Measurements from ENCODE around the gene ARMH4. TPM values are rescaled to one million over a fixed set of nuclear protein-coding genes. Genes with fewer than 3 reads are reported as not detected.

ARMH4 gene
- total RNA-seq, 1 experiment from 2014 or later, result 0.07 TPM

- no peaks in the 10 kb centered on the region; the same call in 1 of the 2 replicates for H3K27me3 ChIP-seq (replicated peaks; ENCODE audit: control insufficient read depth, insufficient read depth, low read length)
- Mint-ChIP-seq H3K9me3 (ENCODE audit: unreplicated experiment) (no peaks in the 10 kb centered on the region), H3K4me3 (ENCODE audit: unreplicated experiment) (no peak overlapping the region), H3K27ac (ENCODE audit: unreplicated experiment) (no peak overlapping the region), H3K4me1 (ENCODE audit: low read depth, unreplicated experiment) (no peaks in the 10 kb centered on the region), H3K36me3 (ENCODE audit: insufficient read depth, unreplicated experiment) (no peaks in the 10 kb centered on the region), H3K27me3 (ENCODE audit: insufficient read depth, unreplicated experiment) (peaks cover 19% of the 10 kb centered on the region)
- H3K4me1 ChIP-seq, result no peaks in the 10 kb centered on the region
- no TSS peak for BruUV-seq (replicated peaks)
- DNase-seq, result no peak
- TF ChIP-seq CTCF (IDR thresholded peaks at IDR 0.05; ENCODE audit: insufficient read depth in 1 of 2, low read depth in 1 of 2, low read length in 1 of 2, severe bottlenecking in 1 of 2, unreplicated experiment in 1 of 2), result no peak
- no peaks in the 10 kb centered on the region for H3K9me3 ChIP-seq
- H3K36me3 ChIP-seq (ENCODE audit: control insufficient read depth, insufficient read depth, low read length), result no peaks in the 10 kb centered on the region
- no peak overlapping the region for H3K4me3 ChIP-seq (ENCODE audit: low read depth, low read length)
- ChIA-PET POLR2A (no interaction called here), CTCF (no interaction called here)
- intact Hi-C loops (cut with micrococcal nuclease; ENCODE audit: unreplicated experiment), result no loop called here
Observed at GRCh38 chr14:57981817-57982560, 170.0 kb downstream of the ARMH4 start.

- Histone ChIP-seq H3K27me3 (replicated peaks; ENCODE audit: control insufficient read depth, insufficient read depth, low read length) (no peaks in the 10 kb centered on the region; the same call in 1 of the 2 replicates), H3K36me3 (ENCODE audit: control insufficient read depth, insufficient read depth, low read length) (no peaks in the 10 kb centered on the region), H3K4me3 (ENCODE audit: low read depth, low read length) (no peak overlapping the region), H3K9me3 (no peaks in the 10 kb centered on the region), H3K4me1 (no peaks in the 10 kb centered on the region)
- no peak overlapping the region for H3K4me3 Mint-ChIP-seq (ENCODE audit: unreplicated experiment)
- H3K4me1 Mint-ChIP-seq (ENCODE audit: low read depth, unreplicated experiment), result no peaks in the 10 kb centered on the region
- H3K27me3 Mint-ChIP-seq (ENCODE audit: insufficient read depth, unreplicated experiment), result peaks cover 27% of the 10 kb centered on the region
- no peak for TF ChIP-seq CTCF (IDR thresholded peaks at IDR 0.05; ENCODE audit: insufficient read depth in 1 of 2, low read depth in 1 of 2, low read length in 1 of 2, severe bottlenecking in 1 of 2, unreplicated experiment in 1 of 2)
- intact Hi-C loops (cut with micrococcal nuclease; ENCODE audit: unreplicated experiment), result no loop called here
- H3K9me3 Mint-ChIP-seq (ENCODE audit: unreplicated experiment), result no peaks in the 10 kb centered on the region
- ChIA-PET CTCF (no interaction called here), POLR2A (no interaction called here)
- H3K36me3 Mint-ChIP-seq (ENCODE audit: insufficient read depth, unreplicated experiment), result no peaks in the 10 kb centered on the region
- no peak overlapping the region for H3K27ac Mint-ChIP-seq (ENCODE audit: unreplicated experiment)
- no peak for DNase-seq
- BruUV-seq (replicated peaks), result no TSS peak
Observed at GRCh38 chr14:57979376-57980048, 172.5 kb downstream of the ARMH4 start.

GRCh38 chr14:57976701-57977100 lies 175.3 kb downstream of the ARMH4 start:
- H3K27me3 ChIP-seq (replicated peaks; ENCODE audit: control insufficient read depth, insufficient read depth, low read length), result no peaks in the 10 kb centered on the region; the same call in 1 of the 2 replicates
- H3K9me3 Mint-ChIP-seq (ENCODE audit: unreplicated experiment), result no peaks in the 10 kb centered on the region
- TF ChIP-seq CTCF (IDR thresholded peaks at IDR 0.05; ENCODE audit: insufficient read depth in 1 of 2, low read depth in 1 of 2, low read length in 1 of 2, severe bottlenecking in 1 of 2, unreplicated experiment in 1 of 2), result no peak
- DNase-seq, result no peak
- peaks cover 24% of the 10 kb centered on the region for H3K27me3 Mint-ChIP-seq (ENCODE audit: insufficient read depth, unreplicated experiment)
- H3K4me1 ChIP-seq, result no peaks in the 10 kb centered on the region
- H3K27ac Mint-ChIP-seq (ENCODE audit: unreplicated experiment), result no peak overlapping the region
- ChIA-PET CTCF (no interaction called here), POLR2A (no interaction called here)
- H3K9me3 ChIP-seq, result no peaks in the 10 kb centered on the region
- no peaks in the 10 kb centered on the region for H3K36me3 Mint-ChIP-seq (ENCODE audit: insufficient read depth, unreplicated experiment)
- H3K36me3 ChIP-seq (ENCODE audit: control insufficient read depth, insufficient read depth, low read length), result no peaks in the 10 kb centered on the region
- H3K4me1 Mint-ChIP-seq (ENCODE audit: low read depth, unreplicated experiment), result no peaks in the 10 kb centered on the region
- H3K4me3 Mint-ChIP-seq (ENCODE audit: unreplicated experiment), result no peak overlapping the region
- intact Hi-C loops (cut with micrococcal nuclease; ENCODE audit: unreplicated experiment), result no loop called here
- no peak overlapping the region for H3K4me3 ChIP-seq (ENCODE audit: low read depth, low read length)
- BruUV-seq (replicated peaks), result no TSS peak

Data from Caco-2 (cell line).